NB4 (cell line): ENCODE data around the gene NELL2.

Source experiments
- CTCF ChIP-seq: IDR thresholded peaks from one replicate; pipeline ENCODE4 v1.5.1; 2012; ENCODE audit warnings: low read depth, low read length
- POLR2A ChIP-seq: IDR thresholded peaks from 2 replicates; pipeline ENCODE4 v1.6.1; 2011; ENCODE audit warnings: mild to moderate bottlenecking; ENCODE audit not compliant: insufficient read length; ENCODE audit errors: extremely low read depth
- TF ChIP-seq, protein P1 (sequence below): IDR thresholded peaks from 2 replicates; pipeline ENCODE4 v1.6.1; 2011; ENCODE audit warnings: low read depth, low read length

DNA sequence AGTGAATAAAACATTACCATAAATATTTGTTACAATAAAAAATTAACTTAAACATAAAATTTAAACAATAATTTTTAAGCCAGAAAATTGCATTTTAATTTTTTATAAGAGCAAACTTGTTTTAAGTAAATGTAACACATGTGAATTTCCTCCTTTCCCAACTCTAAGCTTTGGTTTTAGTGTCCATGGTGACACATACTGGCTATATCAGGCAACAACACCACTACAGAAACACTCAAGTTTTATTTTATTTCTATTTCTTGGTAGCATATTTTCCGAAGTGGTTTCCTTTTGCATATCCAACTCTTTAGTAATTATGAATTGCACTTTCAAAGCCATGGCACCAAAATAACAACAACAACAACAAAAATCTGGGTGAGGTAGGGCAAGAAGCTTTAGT, 2.2 kb downstream of the NELL2 start:
- no peak for TF ChIP-seq CTCF
- TF ChIP-seq POLR2A: no peak
- TF ChIP-seq, protein P1, sequence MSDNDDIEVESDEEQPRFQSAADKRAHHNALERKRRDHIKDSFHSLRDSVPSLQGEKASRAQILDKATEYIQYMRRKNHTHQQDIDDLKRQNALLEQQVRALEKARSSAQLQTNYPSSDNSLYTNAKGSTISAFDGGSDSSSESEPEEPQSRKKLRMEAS: no peak
